Kidney glomerular epithelial cell (primary cell): ENCODE results near the gene PPM1D.
"Not testable (repeated sequence)": the region's sequence is repeated elsewhere in the genome, so short reads cannot be mapped to it uniquely, and the experiment has no call there.

ENCODE experiments used
- DNase-seq: peaks from one replicate; lab custom pipeline; 2025; lab: John Stamatoyannopoulos, UW

The PPM1D gene

DNA sequence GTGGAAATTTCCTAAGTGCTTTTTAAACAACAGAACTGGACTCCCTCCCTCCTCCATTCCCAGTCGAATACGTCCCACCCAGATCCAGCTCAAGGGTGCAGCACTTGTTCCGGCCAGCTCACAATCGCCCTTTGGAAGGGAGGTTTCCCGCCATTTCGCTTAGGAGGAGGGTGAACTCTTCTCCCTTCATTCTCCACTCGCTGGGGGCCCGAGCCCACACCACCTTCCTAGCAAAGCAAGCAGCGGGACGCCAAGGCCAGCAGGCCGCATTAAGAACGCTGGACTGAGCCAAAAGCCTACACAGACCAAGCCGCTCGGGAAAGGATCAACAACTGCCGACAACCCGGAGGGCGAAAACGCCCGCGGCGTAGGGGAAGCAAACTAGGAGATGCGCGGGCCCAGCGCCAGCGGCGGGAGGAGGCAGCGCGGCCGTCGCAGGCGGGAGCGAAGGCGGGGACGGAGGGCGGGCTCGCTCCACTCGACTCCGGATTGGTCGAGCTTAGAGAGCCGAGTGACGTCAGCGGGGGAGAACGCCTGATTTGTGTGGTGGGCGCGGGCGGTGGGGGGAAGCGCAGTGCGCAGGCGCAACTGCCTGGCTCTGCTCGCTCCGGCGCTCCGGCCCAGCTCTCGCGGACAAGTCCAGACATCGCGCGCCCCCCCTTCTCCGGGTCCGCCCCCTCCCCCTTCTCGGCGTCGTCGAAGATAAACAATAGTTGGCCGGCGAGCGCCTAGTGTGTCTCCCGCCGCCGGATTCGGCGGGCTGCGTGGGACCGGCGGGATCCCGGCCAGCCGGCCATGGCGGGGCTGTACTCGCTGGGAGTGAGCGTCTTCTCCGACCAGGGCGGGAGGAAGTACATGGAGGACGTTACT is at the start of gene PPM1D:
TSS of gene PPM1D (plus strand) at position 574 of the 870 bp plus-strand sequence. CDS start at position 796, 222 bp downstream.
- peak; percentile 95 for DNase-seq

GRCh38 chr17:60552255-60552654 is 47.7 kb upstream of the PPM1D start:
- DNase-seq: not testable (repeated sequence)

DNA sequence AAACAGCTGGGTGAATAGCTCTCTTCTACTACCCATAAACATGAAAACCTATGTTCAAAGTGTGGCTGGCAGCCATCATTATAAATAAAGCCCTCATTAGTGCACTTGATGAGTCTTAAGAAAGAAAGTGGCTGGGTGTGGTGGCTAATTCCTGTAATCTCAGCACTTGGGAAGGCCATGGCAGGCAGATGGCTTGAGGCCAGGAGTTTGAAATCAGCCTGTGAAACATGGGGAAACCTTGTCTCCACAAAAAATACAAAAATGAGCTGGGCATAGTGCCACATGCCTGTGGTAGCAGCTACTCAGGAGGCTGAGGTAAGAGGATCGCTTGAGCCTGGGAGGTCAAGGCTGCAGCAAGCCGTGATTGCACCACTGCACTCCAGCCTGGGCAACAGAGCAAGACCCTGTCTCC is 45.6 kb upstream of the PPM1D start:
- DNase-seq: peak; percentile 25

DNA sequence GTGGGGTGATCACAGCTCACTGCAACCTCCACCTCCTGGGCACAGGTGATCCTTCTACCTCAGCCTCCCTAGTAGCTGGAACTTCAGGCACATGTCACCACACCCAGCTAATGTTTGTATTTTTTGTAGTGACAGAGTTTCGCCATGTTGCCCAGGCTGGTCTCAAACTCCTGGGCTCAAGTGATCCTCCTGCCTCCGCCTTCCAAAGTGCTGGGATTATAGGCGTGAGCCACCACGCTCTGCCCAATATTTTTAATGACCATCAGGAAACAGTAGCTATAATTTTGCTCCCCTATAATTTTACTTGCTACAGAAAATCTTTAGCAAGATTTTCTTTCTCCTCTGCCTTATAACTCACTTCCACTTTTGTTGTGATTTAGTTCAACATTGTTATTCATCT is 44.2 kb upstream of the PPM1D start:
- no peak for DNase-seq

- no peak for DNase-seq
Measured at GRCh38 chr17:60557805-60558204, 42.2 kb upstream of the PPM1D start.

GRCh38 chr17:60559659-60559994 is 40.4 kb upstream of the PPM1D start:
- no peak for DNase-seq

DNA sequence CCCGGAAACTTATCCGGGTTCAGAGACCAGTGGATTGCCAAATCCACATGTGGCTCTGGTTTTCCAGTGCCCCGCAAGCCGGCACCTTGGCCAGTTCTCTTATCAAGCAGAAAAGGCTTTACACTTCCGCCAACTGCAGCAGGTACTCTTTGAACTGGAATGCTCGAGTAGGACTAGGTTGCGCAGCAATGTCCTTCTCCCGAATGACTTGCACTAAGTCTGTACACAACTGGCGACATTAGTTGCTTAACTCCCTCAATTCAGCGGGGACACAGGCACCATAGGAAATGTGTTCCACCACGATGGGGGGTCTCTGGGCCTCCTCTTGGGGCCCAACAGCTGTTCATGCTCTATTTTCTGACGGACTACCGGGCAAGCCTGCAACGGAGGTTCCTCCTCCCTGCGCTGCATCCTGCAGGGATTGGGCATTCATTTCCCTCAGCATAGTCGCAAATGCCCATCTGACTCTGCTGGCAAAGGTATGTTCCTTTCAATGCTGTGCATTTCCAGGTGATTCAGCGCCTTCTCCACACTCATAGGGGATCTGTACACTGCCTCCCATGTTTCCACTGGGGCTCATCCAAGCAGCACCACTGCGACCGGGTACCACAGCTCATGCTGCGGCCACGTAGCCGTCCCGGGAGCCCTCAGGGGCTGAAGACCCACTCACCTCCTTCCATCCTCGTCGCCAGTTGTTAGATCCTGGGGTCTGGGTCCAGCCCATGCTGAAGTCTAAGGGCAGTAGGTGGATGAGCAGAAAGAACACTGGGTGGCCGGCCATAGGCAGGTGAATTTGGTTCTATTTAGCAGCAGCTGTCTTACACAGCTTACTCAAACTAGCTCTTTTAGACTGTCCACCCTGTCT is 39.8 kb upstream of the PPM1D start:
- DNase-seq: no peak

DNA sequence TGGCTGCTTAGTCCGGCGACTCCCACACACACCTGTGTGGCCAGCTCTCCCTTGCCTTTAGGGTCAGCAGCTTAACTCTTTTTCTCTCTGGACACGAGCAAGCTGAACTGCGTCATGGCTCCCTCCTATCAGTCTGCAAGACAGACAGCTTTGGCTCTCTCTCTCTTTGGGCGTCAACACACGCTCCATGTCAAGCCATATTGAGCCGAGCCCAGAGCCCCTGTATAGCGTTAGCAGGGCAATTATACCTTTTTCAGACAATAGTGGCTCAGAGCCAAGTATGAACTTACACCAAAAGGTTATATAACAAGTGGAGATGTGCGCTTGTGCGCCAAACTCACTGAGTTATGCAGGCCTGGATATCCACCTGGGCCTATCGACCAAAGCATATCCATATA is 39.1 kb upstream of the PPM1D start:
- DNase-seq: no peak

GRCh38 chr17:60562421-60562820 is 37.6 kb upstream of the PPM1D start:
- DNase-seq: peak; percentile 55

GRCh38 chr17:60563743-60564142 is 36.2 kb upstream of the PPM1D start:
- DNase-seq: peak; percentile 13

DNA sequence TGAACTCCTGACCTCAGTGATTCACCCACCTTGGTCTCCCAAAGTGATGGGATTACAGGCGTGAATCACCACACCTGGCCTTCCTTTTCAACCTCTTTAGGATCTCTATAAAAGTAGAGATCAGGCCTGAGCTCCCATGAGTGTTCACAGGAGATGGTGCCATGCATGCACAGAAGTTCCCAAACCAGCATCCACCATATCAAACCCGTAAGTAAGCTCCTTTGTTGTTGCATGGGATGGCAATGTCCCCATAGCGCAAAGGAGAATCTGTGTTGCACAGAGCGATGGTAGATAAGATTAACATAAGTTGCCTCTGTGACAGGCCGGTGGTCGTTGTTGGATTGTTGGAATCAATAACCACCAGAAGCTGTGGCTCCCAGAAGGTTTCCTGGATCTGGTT is 34.8 kb upstream of the PPM1D start:
- DNase-seq: no peak

DNA sequence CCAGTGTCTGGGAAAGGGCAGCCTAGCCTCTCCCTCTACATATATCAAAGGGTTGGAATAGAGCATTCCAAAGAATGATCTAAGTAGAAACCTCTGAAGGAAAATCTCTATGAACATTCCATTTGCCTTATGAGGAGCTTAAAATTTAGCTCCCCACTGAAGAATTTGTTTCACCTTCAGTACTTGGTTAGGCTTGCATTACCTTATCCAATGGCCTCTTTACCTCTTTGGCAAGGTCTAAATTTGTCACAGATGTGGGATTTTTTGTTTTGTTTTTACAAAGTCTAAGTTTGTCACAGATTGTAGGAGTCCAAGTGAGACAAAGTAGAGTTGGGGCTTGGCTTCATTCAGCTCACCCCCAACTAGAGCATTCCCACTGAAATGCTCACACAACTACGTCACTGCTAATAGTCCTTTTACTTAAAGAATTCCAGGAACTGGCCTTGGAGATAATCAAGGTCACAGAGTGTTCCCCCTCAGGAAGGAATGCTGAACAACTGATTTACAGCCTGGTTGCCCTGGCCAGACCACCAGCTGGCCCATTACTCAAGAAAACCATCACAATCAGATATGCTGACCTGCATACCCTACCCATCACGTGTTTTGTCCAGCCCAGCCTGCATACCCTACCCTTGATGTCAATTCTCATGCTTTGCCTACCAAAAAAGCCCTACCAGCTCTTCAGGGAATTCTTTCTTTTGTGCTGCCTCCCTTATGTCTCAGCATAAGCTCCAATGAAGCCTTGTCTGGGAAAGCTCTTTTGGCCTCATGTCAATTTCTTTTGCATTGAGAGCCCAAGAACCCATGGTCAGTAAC is 26.5 kb upstream of the PPM1D start:
- peak; percentile 61 for DNase-seq

DNA sequence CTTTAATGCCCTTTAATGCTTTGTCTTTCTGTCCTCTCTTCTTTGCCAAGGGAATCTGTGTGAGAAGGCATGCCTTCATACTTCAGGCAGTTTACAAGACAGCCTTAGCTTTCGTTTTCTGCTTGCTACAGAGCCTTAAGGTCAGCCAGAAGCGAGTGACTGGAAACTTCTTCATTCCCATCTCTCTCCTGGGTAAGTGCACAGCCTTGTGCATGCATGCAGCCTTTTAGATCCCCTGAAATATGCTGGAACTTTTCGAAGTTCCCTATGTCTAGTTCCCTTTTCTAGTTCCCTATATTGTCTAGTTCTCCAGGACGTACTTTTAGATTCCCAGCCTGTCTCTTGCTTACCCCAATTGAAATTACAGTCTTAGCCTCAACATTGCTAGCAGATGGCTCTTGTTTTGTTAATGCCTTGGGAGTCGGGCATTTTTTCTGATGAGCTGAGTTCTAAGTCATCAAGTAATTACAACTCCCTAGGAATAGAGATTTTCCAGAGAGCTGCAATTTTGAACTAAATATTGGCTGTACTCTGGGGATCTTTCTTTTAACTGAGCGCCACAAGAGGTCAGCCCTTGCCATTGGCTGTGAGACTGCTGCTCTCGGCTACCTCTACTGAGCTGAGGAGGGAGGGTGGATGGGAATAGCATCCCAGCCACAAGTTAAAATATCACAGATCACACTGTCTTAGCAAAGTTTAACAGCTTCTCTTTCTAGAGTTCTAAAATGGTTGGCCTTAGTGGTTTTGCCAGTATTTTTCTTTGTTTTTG is 22.7 kb upstream of the PPM1D start:
- DNase-seq: peak; percentile 47

DNA sequence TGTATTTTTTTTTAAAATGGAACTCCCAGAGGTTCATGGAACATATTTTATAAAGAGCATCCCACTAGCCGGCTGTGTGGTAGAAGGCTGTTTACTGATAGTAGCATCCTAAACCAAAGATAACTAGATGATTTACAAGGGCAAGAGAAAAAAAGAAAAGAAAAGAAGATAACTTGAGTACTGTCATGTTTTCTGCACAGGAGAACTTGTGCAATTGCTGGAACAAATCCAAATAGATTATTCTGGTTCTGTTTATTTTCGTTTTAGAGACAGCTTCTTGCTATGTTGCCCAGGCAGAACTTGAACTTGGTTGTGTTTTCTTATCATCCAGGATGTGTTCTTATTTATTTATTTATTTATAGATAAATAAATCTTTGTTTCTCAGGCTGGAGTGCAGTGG is 20.9 kb upstream of the PPM1D start:
- DNase-seq: no peak

DNA sequence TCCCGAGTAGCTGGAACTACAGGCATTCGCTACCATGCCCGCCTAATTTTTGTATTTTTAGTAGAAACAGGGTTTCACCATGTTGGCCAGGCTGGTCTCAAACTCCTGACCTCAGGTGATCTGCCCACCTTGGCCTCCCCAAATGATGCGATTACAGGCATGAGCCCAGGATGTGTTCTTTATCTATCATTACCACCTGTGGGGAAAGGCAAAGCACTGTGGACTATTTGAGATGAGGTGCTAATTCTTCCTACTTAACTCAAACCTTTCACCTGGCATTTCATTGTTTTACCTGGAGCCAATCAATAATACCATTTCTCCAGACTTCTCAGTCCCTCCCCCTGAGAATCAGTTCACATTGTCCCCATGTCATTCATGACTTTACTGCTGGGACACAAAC is 20.4 kb upstream of the PPM1D start:
- DNase-seq: no peak

DNA sequence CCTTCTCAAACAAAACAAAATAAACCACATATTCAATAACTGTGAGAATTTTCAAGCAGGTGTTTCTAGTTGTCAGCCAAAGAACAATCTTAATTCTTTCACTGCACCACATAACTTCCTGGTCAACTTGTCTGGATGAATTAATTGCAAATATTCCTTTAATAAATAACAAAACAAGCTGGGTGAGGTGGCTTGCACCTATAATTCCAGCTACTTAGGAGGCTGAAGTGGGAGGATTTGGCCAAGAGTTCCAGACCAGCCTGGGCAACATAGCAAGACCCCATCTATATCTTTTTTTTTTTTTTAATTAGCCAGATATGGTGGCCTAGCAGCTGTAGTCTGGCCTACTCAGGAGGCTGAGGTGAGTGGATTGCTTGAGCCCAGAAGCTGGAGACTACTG is 17.0 kb upstream of the PPM1D start:
- DNase-seq: no peak

DNA sequence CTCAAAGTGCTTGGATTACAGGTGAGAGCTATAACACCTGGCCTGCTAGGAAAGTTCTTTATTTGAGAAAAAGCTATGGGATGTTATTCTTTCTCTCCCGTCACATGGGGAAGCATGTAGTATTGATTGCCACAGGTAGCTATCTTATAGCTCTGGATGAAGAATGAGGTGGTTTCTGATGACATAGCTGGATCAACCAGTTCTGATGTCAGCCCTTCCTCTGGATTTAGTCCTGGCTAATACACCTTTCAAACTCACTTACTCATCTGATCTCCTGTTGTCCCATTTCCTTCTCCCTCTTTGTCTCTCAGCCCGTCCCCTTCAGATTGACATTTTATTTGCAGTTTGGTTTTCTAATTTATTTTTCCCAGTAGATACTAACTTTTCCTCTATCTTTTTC is 14.1 kb upstream of the PPM1D start:
- no peak for DNase-seq

- no peak for DNase-seq
Measured at GRCh38 chr17:60586288-60586974, 13.6 kb upstream of the PPM1D start.

- DNase-seq: no peak
Measured at GRCh38 chr17:60590070-60590469, 9.9 kb upstream of the PPM1D start.

DNA sequence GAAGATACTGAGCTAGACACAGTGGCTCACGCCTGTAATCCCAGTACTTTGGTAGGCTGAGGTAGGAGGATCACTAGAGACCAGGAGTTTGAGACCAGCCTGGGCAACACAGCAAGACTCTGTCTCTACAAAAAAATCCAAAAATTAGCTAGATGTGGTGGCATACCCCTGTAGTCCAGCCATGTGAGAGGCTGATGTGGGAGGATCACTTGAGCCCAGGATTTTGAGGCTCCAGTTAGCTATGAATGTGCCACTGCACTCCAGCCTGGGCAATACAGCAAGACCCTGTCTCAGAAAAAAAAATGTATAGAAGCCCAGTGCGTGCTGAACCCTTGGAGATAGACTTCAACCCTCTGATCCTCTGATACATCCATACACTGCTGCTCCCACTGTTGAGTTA is 7.2 kb upstream of the PPM1D start:
- DNase-seq: no peak
